Stimulated activated CD4-positive, alpha-beta T cell treated with anti-CD3 and anti-CD28 coated beads, TNF-alpha, amount 100 ng/mL, for 4 hours (primary cell): ENCODE results near the gene KCNK3.
"Not testable (repeated sequence)": the region's sequence is repeated elsewhere in the genome, so short reads cannot be mapped to it uniquely, and the experiment has no call there.

ENCODE experiments used
- DNase-seq, 3 experiments: peaks; one replicate each; pipeline ENCODE4 v3.0.0-alpha.2; 2020; ENCODE audit warnings: low read depth in 3 of 3

Gene KCNK3

GRCh38 chr2:26729311-26729710 is 36.8 kb downstream of the KCNK3 start:
- DNase-seq, result no peak

DNA sequence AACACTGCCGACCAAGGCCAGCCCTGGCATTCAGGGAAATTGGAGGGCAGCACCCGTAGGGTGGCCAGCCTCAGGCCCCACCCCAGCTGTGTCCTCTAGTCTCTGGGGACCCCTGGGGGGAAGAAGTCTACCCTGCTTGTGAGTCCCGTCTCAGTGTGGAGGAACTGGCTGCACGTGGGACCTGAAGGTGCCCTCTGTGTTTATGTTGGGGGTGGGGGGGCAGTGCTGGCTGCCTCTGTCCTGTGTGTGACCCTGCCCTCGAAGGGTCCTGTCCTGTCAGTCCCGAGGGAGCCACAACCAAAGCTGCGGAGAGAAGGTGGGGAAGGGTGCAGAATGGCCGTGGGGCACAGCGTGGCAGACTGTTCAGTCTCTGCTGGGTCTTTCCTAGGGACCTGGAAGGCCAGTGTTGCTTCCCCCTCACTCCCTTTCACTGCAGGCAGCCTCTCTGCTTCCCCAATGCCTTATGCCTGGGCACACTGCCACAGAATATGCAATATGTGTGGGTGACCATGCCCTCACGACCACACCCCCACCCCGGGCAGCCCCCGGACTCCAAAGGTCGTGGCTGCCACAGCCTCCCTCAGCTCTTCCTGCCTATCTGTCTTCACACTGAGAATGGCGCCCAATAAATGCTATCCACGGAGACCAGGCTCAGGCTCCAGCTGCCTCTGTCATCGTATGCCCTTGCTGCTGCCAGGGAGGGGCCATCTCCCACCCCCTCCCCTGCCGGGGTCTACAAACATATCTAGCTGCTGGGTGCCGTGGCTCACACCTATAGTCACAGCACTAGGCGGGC is 38.2 kb downstream of the KCNK3 start:
- no peak for DNase-seq

GRCh38 chr2:26731714-26732113 is 39.2 kb downstream of the KCNK3 start:
- DNase-seq, result no peak

GRCh38 chr2:26732446-26732845 is 39.9 kb downstream of the KCNK3 start:
- no peak for DNase-seq

- DNase-seq, result no peak
These were observed 40.9 kb downstream of the KCNK3 start for GRCh38 chr2:26733413-26733812.

DNA sequence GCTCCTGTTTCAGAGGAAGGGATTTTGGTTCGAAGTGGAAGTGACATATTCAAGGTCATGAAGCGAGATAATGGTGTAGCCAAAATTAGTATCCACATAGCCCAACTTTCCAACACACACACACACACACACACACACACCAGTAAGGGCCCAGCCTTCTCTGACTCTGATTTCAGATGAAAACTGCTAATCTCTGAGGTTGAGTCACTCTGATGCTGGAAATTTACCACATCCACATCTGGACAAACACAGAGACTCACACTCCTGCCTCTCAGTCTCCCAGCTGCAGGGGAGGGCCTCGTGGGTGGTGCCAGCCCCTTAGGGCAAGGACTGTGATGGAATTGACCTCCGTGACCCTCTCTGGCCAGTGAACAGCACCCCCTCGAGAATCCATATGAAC is 42.6 kb downstream of the KCNK3 start:
- DNase-seq, result no peak

DNA sequence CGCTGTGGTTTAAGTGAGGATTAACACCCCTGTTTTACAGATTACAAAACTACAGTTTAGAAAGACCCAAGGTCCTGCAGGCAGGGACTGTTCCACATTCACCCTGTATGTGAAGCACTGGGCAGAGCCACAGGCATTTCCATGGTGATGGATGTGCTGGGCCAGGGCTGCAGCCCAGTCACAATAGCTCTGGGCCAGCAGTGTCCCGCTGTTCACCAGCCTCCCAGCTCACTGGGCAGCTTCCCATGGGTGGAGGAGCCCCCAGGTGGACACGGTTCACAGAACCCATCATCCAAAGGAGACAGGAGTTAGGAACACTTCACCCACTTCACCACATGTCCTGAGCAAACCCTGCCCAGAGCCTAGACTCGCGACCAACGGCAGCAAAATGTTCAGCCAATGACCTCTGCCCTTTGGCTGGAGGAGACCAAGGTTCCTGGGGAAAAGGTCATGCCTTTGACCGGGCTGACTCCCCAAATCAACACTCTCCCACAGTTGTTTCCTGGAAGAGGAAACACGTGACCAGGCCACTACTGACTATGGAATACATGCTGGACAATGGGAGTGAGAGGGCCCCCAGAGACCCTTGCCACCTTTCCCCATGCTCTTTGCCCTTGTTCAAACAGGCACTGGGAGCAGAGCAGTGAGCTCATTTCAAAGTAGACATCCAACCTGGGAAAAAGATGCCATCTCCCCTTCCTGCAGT is 43.5 kb downstream of the KCNK3 start:
- DNase-seq, result no peak

DNA sequence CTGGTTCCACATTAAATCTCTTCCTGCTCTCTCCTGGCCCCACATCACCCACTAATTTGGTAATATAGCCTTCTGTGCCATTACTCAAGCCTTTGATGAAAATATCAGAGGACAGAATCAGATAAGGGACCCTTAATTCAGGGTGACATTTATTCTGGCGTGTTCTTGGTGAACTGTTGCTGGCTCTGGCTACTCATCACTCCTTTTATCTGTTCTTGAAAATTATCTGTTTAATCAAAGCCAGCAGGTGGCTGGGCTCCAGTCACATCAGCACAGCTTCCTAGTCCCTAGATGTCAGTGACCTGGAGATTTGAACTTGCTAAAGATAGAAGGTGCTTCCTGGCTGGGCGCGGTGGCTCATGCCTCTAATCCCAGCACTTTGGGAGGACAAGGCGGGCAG is 44.7 kb downstream of the KCNK3 start:
- DNase-seq, result no peak

DNA sequence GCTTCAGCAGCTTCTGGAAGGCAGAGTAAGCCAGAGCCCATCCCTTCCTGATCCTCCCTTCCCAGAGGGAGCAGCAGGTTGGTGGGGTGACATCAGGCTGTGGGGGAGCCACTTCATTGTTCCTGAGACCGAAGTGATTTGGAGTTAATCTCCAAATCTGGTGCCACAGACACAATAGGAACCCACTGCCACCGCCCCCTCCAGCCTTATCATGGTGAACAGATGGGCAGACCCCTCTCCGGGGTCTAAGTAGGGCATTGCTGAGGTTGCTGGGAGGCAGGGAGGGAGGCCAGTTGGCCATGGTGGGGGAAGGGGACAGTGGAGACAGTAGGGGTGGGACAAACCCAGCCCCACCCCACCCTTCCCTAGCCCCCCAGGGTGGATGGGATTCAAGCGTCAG is 46.0 kb downstream of the KCNK3 start:
- DNase-seq, result no peak

- no peak for DNase-seq
These were observed 47.0 kb downstream of the KCNK3 start for GRCh38 chr2:26739514-26739913.

DNA sequence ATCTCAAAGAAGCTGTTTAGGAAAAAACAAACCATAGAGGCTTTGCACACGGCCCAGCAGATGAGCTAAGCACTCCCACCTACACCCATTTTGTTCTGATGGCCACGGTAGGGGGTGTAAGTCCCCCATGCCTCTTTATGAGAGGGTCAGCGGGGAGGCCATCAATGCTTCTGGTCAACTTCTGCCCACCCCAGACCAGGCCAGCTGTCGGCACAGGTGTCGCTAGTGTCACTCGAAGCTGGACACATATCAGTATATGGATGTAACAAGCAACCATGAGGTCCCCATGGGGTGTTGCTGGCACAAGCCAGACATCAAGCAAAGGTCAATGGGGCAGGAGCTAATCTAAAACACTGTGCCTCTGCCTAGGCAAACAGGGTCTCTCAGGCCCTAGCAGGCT is 47.8 kb downstream of the KCNK3 start:
- DNase-seq, result no peak

- DNase-seq, result no peak
These were observed 48.4 kb downstream of the KCNK3 start for GRCh38 chr2:26740890-26741302.

GRCh38 chr2:26742048-26742770 is 49.7 kb downstream of the KCNK3 start:
- no peak for DNase-seq

GRCh38 chr2:26743852-26744251 is 51.3 kb downstream of the KCNK3 start:
- no peak for DNase-seq

GRCh38 chr2:26744953-26745352 is 52.4 kb downstream of the KCNK3 start:
- no peak for DNase-seq

GRCh38 chr2:26745609-26746327 is 53.2 kb downstream of the KCNK3 start:
- DNase-seq, result peak; percentile 56 to 63 (median 57)

DNA sequence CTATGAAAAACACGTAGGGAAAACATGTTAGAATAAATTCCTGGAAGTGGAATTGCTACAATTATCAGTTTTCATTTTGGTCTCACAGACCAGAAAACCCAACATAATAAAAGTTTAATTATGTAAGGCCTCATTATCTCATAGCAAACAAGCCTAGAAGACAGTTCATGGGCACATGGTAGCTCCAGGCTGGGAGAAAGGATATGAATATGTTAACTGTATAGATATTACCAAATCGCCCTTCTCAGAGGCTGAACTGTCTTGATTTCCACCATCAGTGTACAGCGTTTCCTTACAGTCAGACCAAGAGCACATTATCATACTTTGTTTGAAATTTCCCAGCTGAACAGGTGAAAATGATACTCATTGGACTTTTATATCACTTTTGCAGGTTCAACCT is 54.4 kb downstream of the KCNK3 start:
- no peak for DNase-seq

- DNase-seq, result not testable (repeated sequence)
These were observed 57.4 kb downstream of the KCNK3 start for GRCh38 chr2:26749787-26750420.

DNA sequence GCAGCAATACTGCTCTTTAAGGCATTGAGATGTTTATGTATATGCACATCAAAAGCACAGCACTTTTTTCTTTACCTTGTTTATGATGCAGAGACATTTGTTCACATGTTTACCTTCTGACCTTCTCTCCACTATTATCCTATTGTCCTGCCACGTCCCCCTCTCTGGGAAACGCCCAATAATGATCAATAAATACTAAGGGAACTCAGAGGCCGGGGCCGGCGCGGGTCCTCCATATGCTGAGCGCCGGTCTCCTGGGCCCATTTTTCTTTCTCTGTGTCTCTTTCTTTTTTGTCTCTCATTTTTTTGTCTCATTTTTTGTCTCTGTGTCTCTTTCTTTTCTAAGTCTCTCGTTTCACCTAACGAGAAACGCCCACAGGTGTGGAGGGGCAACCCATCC is 57.9 kb downstream of the KCNK3 start:
- DNase-seq, result not testable (repeated sequence)

GRCh38 chr2:26752656-26753055 is 60.1 kb downstream of the KCNK3 start:
- DNase-seq, result no peak

DNA sequence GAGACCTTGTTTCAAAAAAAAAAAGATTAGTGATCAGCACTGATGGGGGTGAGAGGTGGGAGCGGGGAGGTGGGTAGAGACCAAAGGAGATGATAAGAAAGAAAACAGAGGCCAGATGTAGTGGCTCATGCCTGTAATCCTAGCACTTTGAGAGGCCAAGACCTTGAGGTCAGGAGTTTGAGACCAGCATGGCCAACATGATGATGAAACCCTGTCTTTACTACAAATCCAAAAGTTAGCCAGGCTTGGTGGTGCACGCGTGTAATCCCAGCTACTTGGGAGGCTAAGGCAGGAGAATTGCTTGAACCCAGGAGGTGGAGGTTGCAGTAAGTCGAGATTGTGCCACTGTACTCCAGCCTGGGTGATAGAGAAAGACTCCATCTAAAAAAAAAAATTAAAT is 62.0 kb downstream of the KCNK3 start:
- no peak for DNase-seq
